Measurements from ENCODE around the gene PRR35.

DNA sequence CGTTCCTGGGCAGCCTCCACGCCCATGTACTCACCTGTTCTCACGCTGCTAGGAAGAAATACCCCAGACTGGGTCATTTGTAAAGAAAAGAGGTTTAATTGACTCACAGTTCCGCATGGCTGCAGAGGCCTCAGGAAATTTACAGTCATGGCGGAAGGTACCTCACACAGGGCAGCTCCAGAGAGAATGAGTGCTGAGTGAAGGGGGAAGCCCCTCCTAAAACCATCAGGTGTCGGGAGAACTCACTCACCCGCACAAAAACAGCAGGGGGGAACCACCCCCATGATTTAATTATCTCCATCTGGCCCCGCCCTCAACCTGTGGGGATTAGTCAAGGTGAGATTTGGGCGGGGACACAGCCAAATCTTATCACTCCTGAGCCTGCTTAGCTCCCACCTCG, 47.8 kb downstream of the PRR35 start:
- TF ChIP-seq, protein P1, sequence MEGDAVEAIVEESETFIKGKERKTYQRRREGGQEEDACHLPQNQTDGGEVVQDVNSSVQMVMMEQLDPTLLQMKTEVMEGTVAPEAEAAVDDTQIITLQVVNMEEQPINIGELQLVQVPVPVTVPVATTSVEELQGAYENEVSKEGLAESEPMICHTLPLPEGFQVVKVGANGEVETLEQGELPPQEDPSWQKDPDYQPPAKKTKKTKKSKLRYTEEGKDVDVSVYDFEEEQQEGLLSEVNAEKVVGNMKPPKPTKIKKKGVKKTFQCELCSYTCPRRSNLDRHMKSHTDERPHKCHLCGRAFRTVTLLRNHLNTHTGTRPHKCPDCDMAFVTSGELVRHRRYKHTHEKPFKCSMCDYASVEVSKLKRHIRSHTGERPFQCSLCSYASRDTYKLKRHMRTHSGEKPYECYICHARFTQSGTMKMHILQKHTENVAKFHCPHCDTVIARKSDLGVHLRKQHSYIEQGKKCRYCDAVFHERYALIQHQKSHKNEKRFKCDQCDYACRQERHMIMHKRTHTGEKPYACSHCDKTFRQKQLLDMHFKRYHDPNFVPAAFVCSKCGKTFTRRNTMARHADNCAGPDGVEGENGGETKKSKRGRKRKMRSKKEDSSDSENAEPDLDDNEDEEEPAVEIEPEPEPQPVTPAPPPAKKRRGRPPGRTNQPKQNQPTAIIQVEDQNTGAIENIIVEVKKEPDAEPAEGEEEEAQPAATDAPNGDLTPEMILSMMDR (IDR thresholded peaks at IDR 0.05; ENCODE audit: low read length): no peak
- TF ChIP-seq EZH2 (IDR thresholded peaks at IDR 0.05; ENCODE audit: borderline replicate concordance, low read length): no peak

Data from OCI-LY1 (cell line).